Embryonic facial prominence (tissue), 1 donor: ENCODE results near the gene BCL6.

Experiments
- DNase-seq: peaks from one replicate; pipeline ENCODE4 v3.0.0-alpha.2; 2016; ENCODE audit errors: extremely low spot score

The BCL6 gene

DNA sequence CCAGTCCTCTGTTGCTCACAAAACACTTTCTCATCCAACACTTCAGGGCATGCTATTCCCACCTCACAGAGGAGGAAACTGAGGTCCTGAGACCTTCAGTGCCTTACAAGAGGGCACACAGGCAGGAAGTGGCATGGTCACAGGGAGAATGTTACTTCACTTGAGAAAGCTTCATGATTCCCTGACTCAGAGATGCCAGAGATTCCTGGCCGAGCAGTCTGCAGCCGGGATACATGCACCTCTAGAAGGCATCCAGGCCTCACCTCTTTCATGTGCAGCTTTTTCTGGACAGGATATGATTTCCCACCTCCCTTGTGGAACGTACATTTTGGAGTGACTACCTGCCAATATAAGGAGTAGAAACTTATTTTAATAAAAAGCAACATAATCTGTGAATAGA is 72.3 kb downstream of the BCL6 start:
- DNase-seq, result no peak
